Measurements from ENCODE around the gene CCN6. TPM values are rescaled to one million over a fixed set of nuclear protein-coding genes. Genes with fewer than 3 reads are reported as not detected.
A peak's percentile ranks its signal among the peaks of the same experiment; 100 is the strongest.

Gene CCN6
- total RNA-seq, 4 donors from 2014 or later, result not detected

DNA sequence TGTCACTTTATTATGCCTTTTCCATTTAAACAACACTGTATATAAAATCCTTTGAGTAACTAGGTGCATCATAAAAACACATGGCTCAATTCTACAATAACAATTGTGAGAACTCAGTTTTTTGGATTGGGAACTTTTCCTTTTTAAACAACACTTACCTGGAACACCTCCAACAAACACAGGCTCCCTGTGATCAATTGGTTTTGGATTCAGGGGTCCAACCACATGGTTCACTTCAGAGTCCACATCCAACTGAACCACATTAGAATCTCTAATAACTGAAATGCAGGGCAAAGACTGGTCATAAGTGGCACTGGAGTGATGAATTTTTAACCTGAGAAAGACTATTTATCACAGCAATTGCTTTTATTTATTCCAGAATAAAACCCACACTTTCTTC, 60.0 kb downstream of the CCN6 start:
- no peak for DNase-seq
- H3K9me3 ChIP-seq, result no peaks in the 10 kb centered on the region
- TF ChIP-seq, protein P1, sequence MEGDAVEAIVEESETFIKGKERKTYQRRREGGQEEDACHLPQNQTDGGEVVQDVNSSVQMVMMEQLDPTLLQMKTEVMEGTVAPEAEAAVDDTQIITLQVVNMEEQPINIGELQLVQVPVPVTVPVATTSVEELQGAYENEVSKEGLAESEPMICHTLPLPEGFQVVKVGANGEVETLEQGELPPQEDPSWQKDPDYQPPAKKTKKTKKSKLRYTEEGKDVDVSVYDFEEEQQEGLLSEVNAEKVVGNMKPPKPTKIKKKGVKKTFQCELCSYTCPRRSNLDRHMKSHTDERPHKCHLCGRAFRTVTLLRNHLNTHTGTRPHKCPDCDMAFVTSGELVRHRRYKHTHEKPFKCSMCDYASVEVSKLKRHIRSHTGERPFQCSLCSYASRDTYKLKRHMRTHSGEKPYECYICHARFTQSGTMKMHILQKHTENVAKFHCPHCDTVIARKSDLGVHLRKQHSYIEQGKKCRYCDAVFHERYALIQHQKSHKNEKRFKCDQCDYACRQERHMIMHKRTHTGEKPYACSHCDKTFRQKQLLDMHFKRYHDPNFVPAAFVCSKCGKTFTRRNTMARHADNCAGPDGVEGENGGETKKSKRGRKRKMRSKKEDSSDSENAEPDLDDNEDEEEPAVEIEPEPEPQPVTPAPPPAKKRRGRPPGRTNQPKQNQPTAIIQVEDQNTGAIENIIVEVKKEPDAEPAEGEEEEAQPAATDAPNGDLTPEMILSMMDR (IDR thresholded peaks at IDR 0.05), result no peak
- TF ChIP-seq POLR2A (IDR thresholded peaks at IDR 0.05), result no peak
- H3K27ac ChIP-seq, result no peak overlapping the region
- intact Hi-C loops (cut with DNase I; ENCODE audit: low total_unique reads), result no loop called here
- no peak overlapping the region for H3K4me3 ChIP-seq
- no peaks in the 10 kb centered on the region for H3K36me3 ChIP-seq
- H3K27me3 ChIP-seq, result no peaks in the 10 kb centered on the region
- no peaks in the 10 kb centered on the region for H3K4me1 ChIP-seq

DNA sequence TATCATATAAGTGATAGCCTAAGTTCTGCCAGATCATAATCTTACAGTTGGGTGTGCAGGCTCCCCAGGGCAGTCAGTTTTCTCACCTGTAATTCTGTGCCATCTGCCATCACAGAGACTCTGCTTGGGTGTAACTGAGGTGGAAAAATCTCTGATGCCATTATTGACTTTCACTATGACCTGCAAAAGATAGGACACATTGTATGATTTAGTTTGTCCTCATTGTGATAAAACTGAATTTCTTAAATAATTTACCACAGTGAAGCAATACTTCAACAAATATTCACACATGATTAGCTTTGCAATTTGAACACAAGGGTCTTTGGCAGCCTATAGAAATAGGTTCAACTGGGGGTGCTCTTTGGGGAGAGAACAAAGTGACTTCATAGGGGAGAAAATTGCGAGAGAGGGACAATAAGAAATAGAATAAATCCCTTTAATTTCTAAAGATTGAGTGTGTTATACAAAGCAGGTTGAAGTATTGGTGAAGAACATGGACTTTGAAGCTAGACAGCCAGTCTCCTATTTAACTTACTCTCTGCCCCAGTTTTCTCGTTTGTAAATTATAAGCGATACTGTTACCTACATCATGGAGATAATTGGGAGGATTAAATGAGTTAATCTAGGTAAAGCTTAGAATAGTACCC, 60.8 kb downstream of the CCN6 start:
- intact Hi-C loops (cut with DNase I; ENCODE audit: low total_unique reads), result no loop called here
- no peaks in the 10 kb centered on the region for H3K9me3 ChIP-seq
- no peak for DNase-seq
- H3K4me3 ChIP-seq, result no peak overlapping the region
- TF ChIP-seq, protein P1 (IDR thresholded peaks at IDR 0.05), result no peak
- TF ChIP-seq POLR2A (IDR thresholded peaks at IDR 0.05), result no peak
- H3K27me3 ChIP-seq, result no peaks in the 10 kb centered on the region
- H3K4me1 ChIP-seq, result no peaks in the 10 kb centered on the region
- no peaks in the 10 kb centered on the region for H3K36me3 ChIP-seq
- H3K27ac ChIP-seq, result no peak overlapping the region

DNA sequence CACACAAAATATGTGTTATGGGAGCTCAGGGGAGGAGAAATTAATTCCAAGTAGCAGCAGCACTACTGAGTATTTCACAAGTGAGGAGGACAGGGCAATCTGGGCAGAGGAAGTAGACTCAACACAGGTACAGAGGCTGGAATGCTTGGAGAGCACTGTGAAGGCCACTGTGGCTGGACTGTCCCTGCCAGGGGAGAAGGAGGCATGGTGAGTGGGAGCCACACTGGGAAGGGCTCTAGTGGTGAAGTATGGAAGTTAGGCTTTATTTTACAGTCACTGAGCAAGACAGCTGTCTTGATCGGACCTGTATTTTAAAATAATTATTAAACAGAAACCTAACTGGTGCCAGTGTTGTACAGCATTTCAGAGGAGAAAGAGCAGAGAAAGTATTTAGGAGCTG, 62.3 kb downstream of the CCN6 start:
- intact Hi-C loops (cut with DNase I; ENCODE audit: low total_unique reads), result no loop called here
- Histone ChIP-seq H3K27ac (peak overlapping the region; percentile 36 to 40), H3K4me3 (no peak overlapping the region), H3K9me3 (no peaks in the 10 kb centered on the region), H3K36me3 (no peaks in the 10 kb centered on the region), H3K4me1 (no peaks in the 10 kb centered on the region), H3K27me3 (no peaks in the 10 kb centered on the region)
- TF ChIP-seq POLR2A (IDR thresholded peaks at IDR 0.05), result no peak
- TF ChIP-seq, protein P1 (IDR thresholded peaks at IDR 0.05), result no peak
- no peak for DNase-seq

DNA sequence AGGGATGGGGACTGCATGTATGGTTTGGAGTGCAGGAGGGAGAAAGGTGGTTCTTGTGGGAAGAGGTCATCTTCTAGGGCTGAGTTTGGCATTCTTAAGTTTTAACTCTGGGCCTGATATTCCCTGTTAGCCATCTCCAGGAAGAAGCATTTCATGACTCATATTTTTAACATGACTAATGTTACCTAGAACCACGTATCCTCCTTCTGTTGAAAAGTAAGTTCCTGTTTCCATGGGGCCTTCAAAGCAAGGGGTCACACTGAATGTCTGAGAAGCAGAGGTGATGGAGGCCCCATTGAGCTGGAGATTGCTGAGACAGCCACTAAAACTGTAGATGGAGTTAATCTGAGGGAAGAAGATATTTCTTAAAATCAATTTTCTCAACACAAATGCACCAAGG, 63.6 kb downstream of the CCN6 start:
- H3K4me3 ChIP-seq, result no peak overlapping the region
- no peaks in the 10 kb centered on the region for H3K27me3 ChIP-seq
- no peak for DNase-seq
- H3K36me3 ChIP-seq, result no peaks in the 10 kb centered on the region
- no peak for TF ChIP-seq POLR2A (IDR thresholded peaks at IDR 0.05)
- TF ChIP-seq, protein P1 (IDR thresholded peaks at IDR 0.05), result no peak
- H3K27ac ChIP-seq, result peak overlapping the region; percentile 36 to 40
- H3K9me3 ChIP-seq, result no peaks in the 10 kb centered on the region
- intact Hi-C loops (cut with DNase I; ENCODE audit: low total_unique reads), result no loop called here
- H3K4me1 ChIP-seq, result no peaks in the 10 kb centered on the region

DNA sequence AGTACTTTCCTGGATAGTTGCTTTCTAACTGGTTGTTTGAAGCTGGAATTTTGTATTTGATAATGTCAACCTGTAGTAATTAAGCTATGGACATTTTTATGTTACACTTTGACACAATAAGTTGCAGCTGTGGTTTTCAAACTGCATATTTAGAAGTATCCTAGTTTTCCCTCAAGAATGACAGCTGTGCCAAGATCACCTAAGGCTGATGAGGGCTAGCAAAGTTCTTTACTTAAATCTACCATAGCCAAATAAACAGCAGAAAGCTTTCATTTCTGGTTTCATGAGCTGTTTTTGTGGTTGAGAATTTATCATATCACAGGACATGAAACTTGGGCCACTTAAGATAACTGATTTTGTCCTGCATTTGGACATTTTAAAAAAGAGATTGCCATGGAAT, 64.1 kb downstream of the CCN6 start:
- TF ChIP-seq, protein P1 (IDR thresholded peaks at IDR 0.05), result no peak
- TF ChIP-seq POLR2A (IDR thresholded peaks at IDR 0.05), result no peak
- H3K9me3 ChIP-seq, result no peaks in the 10 kb centered on the region

More for the DNA sequence above, 64.1 kb downstream of the CCN6 start:
- no peaks in the 10 kb centered on the region for H3K36me3 ChIP-seq
- H3K27me3 ChIP-seq, result no peaks in the 10 kb centered on the region
- intact Hi-C loops (cut with DNase I; ENCODE audit: low total_unique reads), result no loop called here
- DNase-seq, result no peak
- peak overlapping the region; percentile 36 to 40 for H3K27ac ChIP-seq
- no peaks in the 10 kb centered on the region for H3K4me1 ChIP-seq
- no peak overlapping the region for H3K4me3 ChIP-seq

Other genes starting within 250 kb of the CCN6 start
- gene FYN, start 180.7 kb upstream of the CCN6 start, total RNA-seq, result 100 to 1,000 TPM in 3 of 4 donors, 10 to 100 TPM in 1; 50.7 to 208 (median 135) TPM
- 10 to 100 TPM; 33.6 to 75.1 (median 54.0) TPM for gene TUBE1, start 33.4 kb downstream of the CCN6 start, total RNA-seq
- gene FAM229B, start 33.5 kb downstream of the CCN6 start, total RNA-seq, result 10 to 100 TPM in 3 of 4 donors, 1 to 10 TPM in 1; 7.2 to 47.6 (median 34.4) TPM
- 100 to 1,000 TPM; 107 to 329 (median 271) TPM for gene LAMA4, start 200.5 kb downstream of the CCN6 start, total RNA-seq